GM21786 (cell line): Measurements from ENCODE around the gene MICAL3.

Source experiments
- ATAC-seq: cut with Tn5 transposase; IDR thresholded peaks from one replicate; pipeline ENCODE4 v1.9.1; 2021; ENCODE audit not compliant: unreplicated experiment

The MICAL3 gene

GRCh38 chr22:17741866-17742526 is 282.4 kb downstream of the MICAL3 start:
- ATAC-seq: no peak

DNA sequence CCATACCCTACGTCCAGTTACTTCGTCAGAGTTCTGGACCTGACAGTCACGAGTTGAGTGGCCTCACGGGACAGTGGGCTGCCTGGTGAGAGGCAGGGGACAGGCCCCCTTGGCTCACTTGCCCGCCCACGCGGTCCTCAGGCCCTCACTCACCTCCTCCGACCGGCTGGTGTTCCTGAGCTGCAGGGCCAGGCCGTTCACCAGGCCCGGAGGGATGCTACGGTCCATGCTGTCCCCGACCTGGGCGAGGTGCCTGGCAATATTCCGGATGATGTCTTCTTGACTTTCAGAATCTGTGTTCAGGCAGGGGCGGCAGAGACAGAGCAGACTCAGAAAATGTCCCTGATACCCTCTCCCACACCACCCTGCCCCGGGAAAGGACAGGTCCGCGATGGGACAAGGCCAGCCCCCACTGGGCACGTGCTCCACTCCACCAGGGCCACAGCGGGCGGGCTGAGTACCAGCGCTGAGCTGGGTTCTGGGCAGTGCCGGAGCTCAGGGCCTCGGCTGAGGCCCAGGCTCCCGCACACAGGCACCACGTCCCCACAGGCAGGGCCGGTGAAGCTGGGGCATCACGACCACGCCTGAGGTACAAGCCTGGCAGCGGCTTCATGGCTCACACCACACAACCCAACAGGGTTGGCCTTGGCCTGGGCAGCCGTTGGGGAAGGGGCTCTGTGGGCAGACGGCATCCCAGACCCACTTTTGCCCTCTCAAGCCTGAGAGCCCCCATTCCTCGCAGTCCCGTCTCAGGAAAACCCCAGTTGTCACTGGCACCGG is 285.0 kb downstream of the MICAL3 start:
- no peak for ATAC-seq

- ATAC-seq: no peak
Observed at GRCh38 chr22:17738386-17739128, 285.8 kb downstream of the MICAL3 start.
